Ishikawa (cell line): Measurements from ENCODE around the gene PAEP.

Experiments
- CEBPB ChIP-seq: IDR thresholded peaks from 2 replicates; pipeline ENCODE4 v1.6.1; 2012
- CREB1 ChIP-seq: IDR thresholded peaks from 2 replicates; pipeline ENCODE4 v1.6.1; 2012; ENCODE audit warnings: low read depth
- EGR1 ChIP-seq: IDR thresholded peaks from 2 replicates; pipeline ENCODE4 v1.6.1; 2012
- EP300 ChIP-seq: IDR thresholded peaks from 2 replicates; pipeline ENCODE4 v1.6.1; 2012; ENCODE audit warnings: borderline replicate concordance
- FOXM1 ChIP-seq: IDR thresholded peaks from 2 replicates; pipeline ENCODE4 v1.6.1; 2012; ENCODE audit warnings: low read depth, borderline replicate concordance
- MAX ChIP-seq: IDR thresholded peaks from 2 replicates; pipeline ENCODE4 v1.6.1; 2012
- NFIC ChIP-seq: IDR thresholded peaks from 2 replicates; pipeline ENCODE4 v1.6.1; 2012
- RAD21 ChIP-seq: IDR thresholded peaks from 2 replicates; pipeline ENCODE4 v1.6.1; 2012; ENCODE audit warnings: low read depth
- REST ChIP-seq: IDR thresholded peaks from 2 replicates; pipeline ENCODE4 v1.6.1; 2012; ENCODE audit warnings: low read depth, mild to moderate bottlenecking
- TAF1 ChIP-seq: IDR thresholded peaks from 2 replicates; pipeline ENCODE4 v1.6.1; 2012; ENCODE audit warnings: low read depth, mild to moderate bottlenecking
- TCF12 ChIP-seq: IDR thresholded peaks from 2 replicates; pipeline ENCODE4 v1.6.1; 2012; ENCODE audit warnings: low read depth
- TEAD4 ChIP-seq: IDR thresholded peaks from 2 replicates; pipeline ENCODE4 v1.6.1; 2012
- USF1 ChIP-seq: IDR thresholded peaks from 2 replicates; pipeline ENCODE4 v1.6.1; 2012
- YY1 ChIP-seq: IDR thresholded peaks from 2 replicates; pipeline ENCODE4 v1.6.1; 2012; ENCODE audit warnings: low read depth
- ZBTB7A ChIP-seq: IDR thresholded peaks from 2 replicates; pipeline ENCODE4 v1.6.1; 2012; ENCODE audit warnings: low read depth

PAEP gene

DNA sequence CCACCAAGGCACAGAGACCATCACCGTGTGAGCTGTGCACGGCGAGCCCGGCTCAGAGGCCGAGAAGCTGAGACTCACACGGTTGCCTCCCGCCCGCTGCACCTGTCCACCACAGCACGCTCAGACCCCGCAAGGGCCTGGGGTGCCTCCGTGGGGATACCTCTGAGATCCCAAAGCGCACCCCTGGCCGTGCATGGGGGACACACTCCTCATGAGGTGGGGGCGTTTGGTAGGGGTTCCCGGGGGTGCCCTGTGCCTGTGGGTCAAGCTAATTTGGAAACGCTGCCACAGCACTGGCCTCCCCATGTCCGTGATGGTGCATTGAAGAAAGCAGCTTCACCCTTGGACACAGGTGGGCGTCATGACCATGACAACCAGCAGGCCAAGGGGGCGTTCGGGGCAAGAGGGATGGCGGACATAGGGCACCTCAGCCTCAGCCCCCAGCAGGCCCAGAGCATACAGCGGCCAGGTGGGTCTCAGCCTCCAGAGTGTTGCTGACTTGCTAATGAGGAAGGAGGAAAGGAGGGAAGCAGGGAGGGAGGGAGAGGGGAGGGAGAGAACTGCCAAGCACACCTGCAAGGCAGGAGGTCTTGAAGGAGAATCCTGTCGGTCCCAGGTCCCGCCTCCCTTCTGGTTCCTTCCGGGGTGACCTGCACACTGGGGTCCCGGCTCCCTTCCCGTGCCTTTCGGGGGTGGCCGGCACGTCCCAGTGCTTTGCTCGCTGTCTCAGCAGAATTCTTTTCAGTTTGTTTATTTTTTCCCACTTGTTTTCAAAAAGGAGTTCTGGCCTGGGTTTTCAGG lies 43.1 kb downstream of the PAEP start:
- no peak for TF ChIP-seq CEBPB
- TF ChIP-seq NFIC: no peak
- no peak for TF ChIP-seq EP300
- TF ChIP-seq TAF1: no peak
- TF ChIP-seq MAX: no peak
- TF ChIP-seq CREB1: no peak
- no peak for TF ChIP-seq RAD21
- no peak for TF ChIP-seq FOXM1
- no peak for TF ChIP-seq YY1
- TF ChIP-seq USF1: no peak
- no peak for TF ChIP-seq ZBTB7A
- no peak for TF ChIP-seq REST
- no peak for TF ChIP-seq TCF12
- TF ChIP-seq TEAD4: no peak

- no peak for TF ChIP-seq FOXM1
- TF ChIP-seq TEAD4: no peak
- no peak for TF ChIP-seq TAF1
- no peak for TF ChIP-seq RAD21
- no peak for TF ChIP-seq USF1
- no peak for TF ChIP-seq CREB1
- TF ChIP-seq MAX: no peak
- TF ChIP-seq CEBPB: no peak
- TF ChIP-seq ZBTB7A: no peak
- TF ChIP-seq NFIC: no peak
- TF ChIP-seq TCF12: no peak
- TF ChIP-seq REST: no peak
- no peak for TF ChIP-seq EP300
- no peak for TF ChIP-seq EGR1
- no peak for TF ChIP-seq YY1
Observed at GRCh38 chr9:135605238-135605781, 43.8 kb downstream of the PAEP start.

- TF ChIP-seq CEBPB: no peak
- TF ChIP-seq TAF1: no peak
- no peak for TF ChIP-seq TCF12
- TF ChIP-seq YY1: no peak
- no peak for TF ChIP-seq RAD21
- TF ChIP-seq ZBTB7A: no peak
- TF ChIP-seq REST: no peak
- no peak for TF ChIP-seq USF1
- no peak for TF ChIP-seq FOXM1
- no peak for TF ChIP-seq MAX
- no peak for TF ChIP-seq CREB1
- TF ChIP-seq EP300: no peak
- TF ChIP-seq EGR1: no peak
Observed at GRCh38 chr9:135606885-135607259, 45.3 kb downstream of the PAEP start.
